ENCODE measurements around the gene ALK.

DNA sequence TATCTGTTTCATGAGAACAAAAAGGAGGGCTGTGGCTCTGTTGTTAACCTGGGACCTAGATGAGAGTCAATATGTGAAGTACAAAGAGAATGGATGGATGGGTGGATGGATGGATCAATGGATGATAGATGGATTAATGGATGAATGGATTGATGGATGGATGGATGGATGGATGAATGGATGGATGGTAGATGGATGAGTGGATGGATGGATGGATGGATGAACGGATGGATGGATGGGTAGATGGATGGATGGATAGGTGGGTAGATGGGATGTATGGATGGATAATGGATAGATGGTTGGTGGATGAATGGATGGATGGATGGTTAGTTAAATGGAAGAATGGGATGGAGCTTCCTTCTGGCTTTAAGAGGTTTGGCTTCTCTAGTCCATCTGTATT, 396.7 kb downstream of the ALK start:
- TF ChIP-seq, protein P1, sequence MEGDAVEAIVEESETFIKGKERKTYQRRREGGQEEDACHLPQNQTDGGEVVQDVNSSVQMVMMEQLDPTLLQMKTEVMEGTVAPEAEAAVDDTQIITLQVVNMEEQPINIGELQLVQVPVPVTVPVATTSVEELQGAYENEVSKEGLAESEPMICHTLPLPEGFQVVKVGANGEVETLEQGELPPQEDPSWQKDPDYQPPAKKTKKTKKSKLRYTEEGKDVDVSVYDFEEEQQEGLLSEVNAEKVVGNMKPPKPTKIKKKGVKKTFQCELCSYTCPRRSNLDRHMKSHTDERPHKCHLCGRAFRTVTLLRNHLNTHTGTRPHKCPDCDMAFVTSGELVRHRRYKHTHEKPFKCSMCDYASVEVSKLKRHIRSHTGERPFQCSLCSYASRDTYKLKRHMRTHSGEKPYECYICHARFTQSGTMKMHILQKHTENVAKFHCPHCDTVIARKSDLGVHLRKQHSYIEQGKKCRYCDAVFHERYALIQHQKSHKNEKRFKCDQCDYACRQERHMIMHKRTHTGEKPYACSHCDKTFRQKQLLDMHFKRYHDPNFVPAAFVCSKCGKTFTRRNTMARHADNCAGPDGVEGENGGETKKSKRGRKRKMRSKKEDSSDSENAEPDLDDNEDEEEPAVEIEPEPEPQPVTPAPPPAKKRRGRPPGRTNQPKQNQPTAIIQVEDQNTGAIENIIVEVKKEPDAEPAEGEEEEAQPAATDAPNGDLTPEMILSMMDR (IDR thresholded peaks at IDR 0.05) = no peak
- TF ChIP-seq POLR2A (IDR thresholded peaks at IDR 0.05) = no peak
